ENCODE measurements around the gene FZR1. TPM values are rescaled to one million over a fixed set of nuclear protein-coding genes. Genes with fewer than 3 reads are reported as not detected.

Gene FZR1
- total and polyA plus RNA-seq, 2 experiments from 2014 or later = 32.3 to 36.5 TPM

- TF ChIP-seq EZH2phosphoT487 (IDR thresholded peaks at IDR 0.05; ENCODE audit: insufficient read depth, low read depth) (no peak), EZH2 (IDR thresholded peaks at IDR 0.05; ENCODE audit: insufficient read depth, poor library complexity, severe bottlenecking) (no peak)
- Histone ChIP-seq H3K4me3 (no peak overlapping the region), H3K4me2 (ENCODE audit: unreplicated experiment) (no peak overlapping the region), H3K36me3 (ENCODE audit: low read depth) (no peaks in the 10 kb centered on the region; the same call in 1 of the 2 replicates), H3K27ac (no peak overlapping the region), H2AFZ (no peak overlapping the region), H3K79me2 (ENCODE audit: insufficient read depth) (no peaks in the 10 kb centered on the region), H3F3A (ENCODE audit: insufficient read depth) (peaks cover 5% of the 10 kb centered on the region; the same call in 1 of the 2 replicates), H4K20me1 (ENCODE audit: insufficient read depth) (no peaks in the 10 kb centered on the region), H3K4me1 (ENCODE audit: insufficient read depth) (no peaks in the 10 kb centered on the region), H3K9me3 (ENCODE audit: low read depth) (no peaks in the 10 kb centered on the region), H3K9ac (no peak overlapping the region), H3K9me2 (ENCODE audit: insufficient read depth) (no peaks in the 10 kb centered on the region), H3K27me3 (replicated peaks; ENCODE audit: insufficient read depth) (no peaks in the 10 kb centered on the region)
- DNase-seq = no peak
- in situ Hi-C loops (cut with MboI) = loop anchor here (10.0 kb wide), 1 partner anchor 166 kb away; the partner anchor contains the start of genes PIP5K1C and TJP3
- WGBS, 2 experiments (ENCODE audit: low coverage in 1 of 2, low lambda C conversion rate in 2 of 2, missing lambda C conversion rate in 2 of 2) = 88 to 93% methylated on average over 24 to 25 of the region's 25 CpGs
Measured at GRCh38 chr19:3538258-3538929, 32.3 kb downstream of the FZR1 start.

GRCh38 chr19:3538965-3539755 is 33.0 kb downstream of the FZR1 start, which contains the start of gene TEKTIP1:
Gene TEKTIP1 (plus strand): TSS chr19:3539174. CDS start chr19:3539178, 4 bp downstream.
- Histone ChIP-seq H3K36me3 (ENCODE audit: low read depth) (no peaks in the 10 kb centered on the region), H3K27me3 (replicated peaks; ENCODE audit: insufficient read depth) (no peaks in the 10 kb centered on the region), H2AFZ (no peak within 1 kb of the TSS), H3K4me3 (no peak within 1 kb of the TSS), H3K79me2 (ENCODE audit: insufficient read depth) (no peaks in the 10 kb centered on the region), H3K9me2 (ENCODE audit: insufficient read depth) (no peaks in the 10 kb centered on the region), H3K27ac (no peak within 1 kb of the TSS), H3K4me1 (ENCODE audit: insufficient read depth) (no peaks in the 10 kb centered on the region), H3K9ac (no peak within 1 kb of the TSS), H3K9me3 (ENCODE audit: low read depth) (no peaks in the 10 kb centered on the region), H3K4me2 (ENCODE audit: unreplicated experiment) (no peak within 1 kb of the TSS), H3F3A (ENCODE audit: insufficient read depth) (peaks cover 5% of the 10 kb centered on the region; the same call in 1 of the 2 replicates), H4K20me1 (ENCODE audit: insufficient read depth) (no peaks in the 10 kb centered on the region)
- TF ChIP-seq EZH2phosphoT487 (IDR thresholded peaks at IDR 0.05; ENCODE audit: insufficient read depth, low read depth) (no peak), EZH2 (IDR thresholded peaks at IDR 0.05; ENCODE audit: insufficient read depth, poor library complexity, severe bottlenecking) (no peak)
- 59 to 63% methylated on average over 25 to 26 of the region's 28 CpGs for WGBS, 2 experiments (ENCODE audit: low coverage in 1 of 2, low lambda C conversion rate in 2 of 2, missing lambda C conversion rate in 2 of 2)
- DNase-seq = peak; percentile 41
- in situ Hi-C loops (cut with MboI) = loop anchor here (10.0 kb wide), 1 partner anchor 166 kb away; the partner anchor contains the start of genes PIP5K1C and TJP3

- H3K27ac ChIP-seq = no peak overlapping the region
- no peak for DNase-seq
- no peak overlapping the region for H3K9ac ChIP-seq
- no peaks in the 10 kb centered on the region for H3K27me3 ChIP-seq (replicated peaks; ENCODE audit: insufficient read depth)
- H3K36me3 ChIP-seq (ENCODE audit: low read depth) = no peaks in the 10 kb centered on the region
- H3K4me2 ChIP-seq (ENCODE audit: unreplicated experiment) = no peak overlapping the region
- no peak overlapping the region for H3K4me3 ChIP-seq
- no peak for TF ChIP-seq EZH2 (IDR thresholded peaks at IDR 0.05; ENCODE audit: insufficient read depth, poor library complexity, severe bottlenecking)
- no peak for TF ChIP-seq EZH2phosphoT487 (IDR thresholded peaks at IDR 0.05; ENCODE audit: insufficient read depth, low read depth)
- no peaks in the 10 kb centered on the region for H3K9me3 ChIP-seq (ENCODE audit: low read depth)
- H2AFZ ChIP-seq = no peak overlapping the region
- H3K79me2 ChIP-seq (ENCODE audit: insufficient read depth) = no peaks in the 10 kb centered on the region
- H3K4me1 ChIP-seq (ENCODE audit: insufficient read depth) = no peaks in the 10 kb centered on the region
- no peaks in the 10 kb centered on the region for H3K9me2 ChIP-seq (ENCODE audit: insufficient read depth)
- no peaks in the 10 kb centered on the region for H4K20me1 ChIP-seq (ENCODE audit: insufficient read depth)
- H3F3A ChIP-seq (ENCODE audit: insufficient read depth) = peaks cover 5% of the 10 kb centered on the region; the same call in 1 of the 2 replicates
- in situ Hi-C loops (cut with MboI) = loop anchor here (10.0 kb wide), 1 partner anchor 165 kb away; the partner anchor contains the start of genes PIP5K1C and TJP3
- 100% methylated on average over 1 of the region's 1 CpG for WGBS, 2 experiments (ENCODE audit: low coverage in 1 of 2, low lambda C conversion rate in 2 of 2, missing lambda C conversion rate in 2 of 2)
Measured at GRCh38 chr19:3539756-3540118, 33.6 kb downstream of the FZR1 start.

- no peak overlapping the region for H3K9ac ChIP-seq
Measured at GRCh38 chr19:3543150-3544057, 37.3 kb downstream of the FZR1 start.

More at GRCh38 chr19:3543150-3544057, 37.3 kb downstream of the FZR1 start:
- Histone ChIP-seq H3K9me2 (ENCODE audit: insufficient read depth) (no peaks in the 10 kb centered on the region), H3K27ac (no peak overlapping the region), H3K79me2 (ENCODE audit: insufficient read depth) (no peaks in the 10 kb centered on the region), H3K36me3 (ENCODE audit: low read depth) (no peaks in the 10 kb centered on the region), H2AFZ (no peak overlapping the region), H3K9me3 (ENCODE audit: low read depth) (no peaks in the 10 kb centered on the region), H3K4me3 (no peak overlapping the region), H3K27me3 (replicated peaks; ENCODE audit: insufficient read depth) (no peaks in the 10 kb centered on the region), H3K4me1 (ENCODE audit: insufficient read depth) (no peaks in the 10 kb centered on the region), H3F3A (ENCODE audit: insufficient read depth) (peaks cover 5% of the 10 kb centered on the region; the same call in 1 of the 2 replicates), H4K20me1 (ENCODE audit: insufficient read depth) (no peaks in the 10 kb centered on the region), H3K4me2 (ENCODE audit: unreplicated experiment) (no peak overlapping the region)
- no peak for DNase-seq
- WGBS, 2 experiments (ENCODE audit: low coverage in 1 of 2, low lambda C conversion rate in 2 of 2, missing lambda C conversion rate in 2 of 2) = 89 to 91% methylated on average over 26 to 42 of the region's 47 CpGs
- in situ Hi-C loops (cut with MboI) = no loop called here
- TF ChIP-seq EZH2phosphoT487 (IDR thresholded peaks at IDR 0.05; ENCODE audit: insufficient read depth, low read depth) = no peak
- no peak for TF ChIP-seq EZH2 (IDR thresholded peaks at IDR 0.05; ENCODE audit: insufficient read depth, poor library complexity, severe bottlenecking)
